Middle frontal gyrus (tissue), 1 donor: ENCODE measurements around the gene RETN.
A peak's percentile ranks its signal among the peaks of the same experiment; 100 is the strongest.

ENCODE experiments used
- DNase-seq: peaks from one replicate; pipeline ENCODE4 v3.0.0-alpha.2; 2015; ENCODE audit warnings: low spot score; ENCODE audit errors: extremely low spot score

The RETN gene

DNA sequence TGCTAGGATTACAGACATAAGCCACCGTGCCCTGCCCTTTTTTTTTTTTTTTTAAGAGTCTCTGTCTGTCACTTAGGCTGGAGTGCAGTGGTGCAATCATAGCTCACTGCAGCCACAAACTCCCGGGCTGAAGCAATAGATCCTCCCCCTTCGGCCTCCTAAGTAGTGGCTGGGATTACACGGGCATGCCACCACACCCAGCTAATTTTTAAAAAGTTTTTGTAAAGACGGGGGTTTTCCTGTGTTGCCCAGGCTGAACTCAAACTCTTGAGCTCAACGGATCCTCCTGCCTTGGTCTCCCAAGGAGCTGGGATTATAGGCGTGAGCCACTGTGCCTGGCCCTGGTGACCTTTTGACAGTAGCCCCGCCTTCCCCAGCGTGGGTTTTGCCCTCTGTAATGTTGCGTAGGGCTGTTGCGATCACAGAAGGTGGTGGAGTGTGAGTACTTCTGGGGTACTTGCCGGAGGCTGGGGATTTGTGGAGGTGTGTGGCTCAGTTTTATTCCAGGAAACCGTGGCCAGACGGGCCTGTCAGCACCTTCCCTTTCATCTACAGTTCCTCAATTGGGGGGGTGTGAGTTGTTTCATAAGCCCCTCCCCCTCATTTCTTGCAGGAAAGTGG, 11.6 kb upstream of the RETN start:
- DNase-seq, result no peak

DNA sequence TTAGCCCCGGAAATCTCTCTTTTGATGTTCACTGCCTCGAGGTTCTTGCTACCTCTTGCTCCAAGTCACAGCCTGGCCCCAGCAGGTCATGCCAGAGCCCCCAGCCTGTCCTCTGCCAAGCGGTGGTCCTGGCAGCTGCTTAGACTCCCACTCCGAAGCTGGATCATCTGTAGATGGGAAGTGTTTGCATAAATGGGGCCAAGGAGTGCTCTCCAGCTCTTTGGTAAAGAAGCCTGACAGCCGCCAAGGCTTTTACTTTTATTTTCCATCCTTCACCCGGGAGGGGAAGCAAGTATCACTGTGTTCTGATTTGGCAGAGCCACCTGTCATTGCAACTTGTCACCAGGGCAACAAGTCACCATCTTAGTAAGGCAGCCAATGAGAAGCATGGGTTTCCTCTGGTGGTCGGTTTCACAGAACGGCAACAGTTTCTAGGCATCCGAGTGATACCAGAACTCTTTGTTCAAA, 10.6 kb upstream of the RETN start:
- DNase-seq, result no peak

DNA sequence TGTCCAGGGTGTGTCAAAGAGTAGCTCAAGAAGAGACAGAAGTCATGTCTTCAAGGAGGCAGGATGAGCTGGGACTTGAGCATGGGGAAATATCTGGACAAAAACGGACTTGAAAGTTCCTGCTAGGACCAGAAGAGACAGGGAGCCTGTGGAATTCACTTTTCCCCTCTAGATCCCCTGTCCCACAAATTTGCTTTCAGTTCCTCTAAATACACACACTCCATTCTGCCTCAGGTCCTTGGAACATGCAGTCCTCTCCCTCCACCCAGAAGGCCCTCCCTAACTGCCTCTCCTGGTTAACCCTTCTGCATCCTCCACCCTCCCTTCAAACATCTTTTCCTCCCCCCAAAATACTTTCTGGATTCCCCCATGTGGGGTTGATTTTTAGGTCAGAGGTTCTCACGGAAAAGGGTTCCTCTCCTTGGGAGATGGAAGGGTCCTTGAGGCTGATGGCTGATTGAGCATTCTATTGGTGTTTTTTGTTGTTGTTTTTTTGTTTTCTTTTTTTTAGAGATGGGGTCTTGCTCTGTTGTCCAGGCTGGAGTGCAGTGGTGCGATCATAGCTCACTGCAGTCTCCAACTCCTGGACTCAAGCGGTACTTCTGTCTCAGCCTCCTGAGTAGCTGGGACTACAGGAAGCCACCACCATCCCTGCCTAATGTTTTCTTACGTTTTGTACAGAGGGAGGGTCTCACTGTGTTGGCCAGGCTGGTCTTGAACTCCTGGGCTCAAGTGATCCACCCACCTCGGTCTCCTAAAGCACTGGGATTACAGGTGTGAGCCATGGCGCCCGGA, 6.9 kb upstream of the RETN start:
- no peak for DNase-seq

DNA sequence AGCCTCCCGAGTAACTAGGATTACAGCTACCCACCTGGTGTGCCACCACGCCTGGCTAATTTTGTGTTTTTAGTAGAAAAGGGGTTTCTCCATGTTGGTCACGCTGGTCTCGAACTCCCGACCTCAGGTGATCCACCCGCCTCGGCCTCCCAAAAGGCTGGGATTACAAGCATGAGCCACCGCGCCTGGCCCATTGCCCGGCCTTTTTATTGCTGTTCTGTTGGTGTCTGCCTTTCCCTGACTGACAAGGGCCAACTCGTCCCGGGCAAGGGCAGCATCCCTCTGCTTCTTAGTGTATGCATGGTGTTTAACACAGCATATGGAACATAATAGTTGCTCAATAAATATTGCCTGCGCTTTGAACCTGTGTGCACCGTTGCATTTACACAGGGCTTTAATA, 6.2 kb upstream of the RETN start:
- no peak for DNase-seq

DNA sequence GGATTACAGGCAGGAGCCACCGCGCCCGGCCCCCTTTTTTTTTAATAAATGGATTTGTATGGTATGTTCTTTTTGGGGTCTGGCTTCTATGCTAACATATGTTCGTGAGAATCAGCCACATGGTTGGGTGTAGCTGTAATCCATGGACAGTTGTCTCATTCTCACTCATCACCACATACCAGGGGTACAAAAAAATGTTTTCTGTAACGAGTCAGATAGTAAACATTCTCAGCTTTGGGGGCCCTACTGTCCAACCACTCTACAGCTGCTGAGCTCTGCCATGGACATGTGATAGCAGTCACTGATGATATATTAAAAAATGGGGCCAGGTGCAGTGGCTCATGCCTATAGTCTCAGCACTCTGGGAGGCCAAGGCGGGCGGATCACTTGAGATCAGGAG, 5.1 kb upstream of the RETN start:
- DNase-seq, result no peak

DNA sequence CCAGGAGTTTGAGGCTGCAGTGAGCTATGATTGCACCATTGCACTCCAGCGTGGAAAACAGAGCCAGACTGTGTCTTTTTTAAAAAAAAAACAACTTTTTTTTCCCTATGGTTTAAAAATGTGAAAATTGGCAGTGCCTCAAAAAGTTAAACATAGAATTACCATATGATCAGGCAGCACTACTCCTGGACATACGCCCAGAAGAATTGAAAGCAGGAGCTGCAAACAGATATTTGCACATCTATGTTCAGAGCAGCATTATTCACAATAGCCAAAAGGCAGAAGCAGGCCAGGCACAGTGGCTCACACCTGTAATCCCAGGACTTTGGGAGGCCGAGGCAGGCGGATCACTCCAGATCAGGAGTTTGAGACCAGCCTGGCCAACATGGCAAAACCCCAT, 3.8 kb upstream of the RETN start:
- peak; percentile 44 for DNase-seq

DNA sequence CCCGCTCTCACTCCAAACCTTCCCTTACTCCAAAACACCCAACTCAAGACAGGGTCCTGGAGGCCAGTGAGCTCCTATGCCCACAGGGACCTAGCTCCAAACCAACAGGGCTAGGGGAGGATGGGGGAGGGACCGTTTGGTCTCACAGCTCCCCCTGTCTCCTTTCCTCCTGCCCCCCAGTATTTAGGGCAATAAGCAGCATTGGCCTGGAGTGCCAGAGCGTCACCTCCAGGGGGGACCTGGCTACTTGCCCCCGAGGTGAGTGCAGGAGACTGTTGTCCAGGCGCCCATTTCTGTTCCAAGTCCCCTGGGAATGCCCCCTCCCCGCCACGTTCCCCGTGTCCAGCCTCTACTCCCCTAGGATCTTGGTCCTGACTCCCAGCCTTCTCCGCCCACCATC, 792 bp downstream of the RETN start:
- DNase-seq, result no peak

DNA sequence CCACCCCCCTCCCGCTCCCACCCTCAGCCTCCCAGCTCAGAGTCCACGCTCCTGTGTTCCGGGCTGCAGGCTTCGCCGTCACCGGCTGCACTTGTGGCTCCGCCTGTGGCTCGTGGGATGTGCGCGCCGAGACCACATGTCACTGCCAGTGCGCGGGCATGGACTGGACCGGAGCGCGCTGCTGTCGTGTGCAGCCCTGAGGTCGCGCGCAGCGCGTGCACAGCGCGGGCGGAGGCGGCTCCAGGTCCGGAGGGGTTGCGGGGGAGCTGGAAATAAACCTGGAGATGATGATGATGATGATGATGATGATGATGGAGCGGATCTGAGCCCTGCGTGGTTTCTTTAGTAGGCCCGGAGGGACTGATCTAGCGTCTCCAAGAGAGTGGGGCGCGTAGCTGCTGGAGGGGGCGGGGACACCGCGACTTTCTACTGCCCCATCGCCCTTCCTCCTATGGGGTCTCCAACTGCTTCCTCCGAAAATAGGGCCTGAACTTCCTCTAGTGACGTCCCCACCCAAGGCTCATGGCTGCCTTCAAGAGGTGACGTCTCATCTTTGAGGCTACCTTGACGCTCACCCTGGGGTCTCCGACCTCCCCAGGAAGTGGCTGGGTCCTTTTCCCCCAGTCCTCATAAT, 1.4 kb downstream of the RETN start:
- DNase-seq, result no peak

DNA sequence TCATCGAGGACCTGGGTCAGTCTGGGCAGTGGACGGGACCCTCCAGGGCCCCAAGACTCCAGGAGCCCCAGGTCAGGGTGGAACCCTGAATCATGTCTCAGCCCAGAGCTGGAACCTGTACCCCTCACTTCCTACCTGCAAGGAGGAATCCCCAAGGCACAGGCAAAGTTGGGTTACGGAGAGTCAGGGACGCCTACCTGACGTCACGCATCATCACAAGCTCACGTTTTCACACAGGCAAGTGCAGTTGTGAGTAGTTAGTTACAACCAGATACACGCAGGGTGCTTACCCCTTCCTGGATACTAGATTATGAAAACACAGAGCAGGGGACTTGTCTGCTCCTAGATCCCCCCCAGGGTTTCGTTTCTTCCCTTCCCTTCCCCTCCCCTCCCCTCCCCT, 1.9 kb downstream of the RETN start:
- no peak for DNase-seq

DNA sequence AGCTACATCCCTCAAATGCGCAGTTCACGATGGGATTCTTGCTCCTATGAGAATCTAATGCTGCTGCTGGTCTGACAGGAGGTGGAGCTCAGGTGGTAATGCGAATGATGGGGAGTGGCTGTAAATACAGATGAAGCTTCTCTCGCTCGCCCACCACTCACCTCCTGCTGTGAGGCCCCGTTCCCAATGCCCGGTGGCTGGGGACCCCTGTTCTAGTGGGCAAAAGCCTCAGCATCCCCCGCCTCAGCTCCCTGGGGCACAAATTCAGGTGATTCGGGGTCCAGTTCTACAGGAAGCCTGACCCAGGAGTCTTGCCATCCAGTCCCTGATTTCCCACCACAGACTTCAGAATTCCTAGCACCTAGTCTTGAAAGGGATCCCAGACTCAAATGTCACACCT, 3.7 kb downstream of the RETN start:
- no peak for DNase-seq

DNA sequence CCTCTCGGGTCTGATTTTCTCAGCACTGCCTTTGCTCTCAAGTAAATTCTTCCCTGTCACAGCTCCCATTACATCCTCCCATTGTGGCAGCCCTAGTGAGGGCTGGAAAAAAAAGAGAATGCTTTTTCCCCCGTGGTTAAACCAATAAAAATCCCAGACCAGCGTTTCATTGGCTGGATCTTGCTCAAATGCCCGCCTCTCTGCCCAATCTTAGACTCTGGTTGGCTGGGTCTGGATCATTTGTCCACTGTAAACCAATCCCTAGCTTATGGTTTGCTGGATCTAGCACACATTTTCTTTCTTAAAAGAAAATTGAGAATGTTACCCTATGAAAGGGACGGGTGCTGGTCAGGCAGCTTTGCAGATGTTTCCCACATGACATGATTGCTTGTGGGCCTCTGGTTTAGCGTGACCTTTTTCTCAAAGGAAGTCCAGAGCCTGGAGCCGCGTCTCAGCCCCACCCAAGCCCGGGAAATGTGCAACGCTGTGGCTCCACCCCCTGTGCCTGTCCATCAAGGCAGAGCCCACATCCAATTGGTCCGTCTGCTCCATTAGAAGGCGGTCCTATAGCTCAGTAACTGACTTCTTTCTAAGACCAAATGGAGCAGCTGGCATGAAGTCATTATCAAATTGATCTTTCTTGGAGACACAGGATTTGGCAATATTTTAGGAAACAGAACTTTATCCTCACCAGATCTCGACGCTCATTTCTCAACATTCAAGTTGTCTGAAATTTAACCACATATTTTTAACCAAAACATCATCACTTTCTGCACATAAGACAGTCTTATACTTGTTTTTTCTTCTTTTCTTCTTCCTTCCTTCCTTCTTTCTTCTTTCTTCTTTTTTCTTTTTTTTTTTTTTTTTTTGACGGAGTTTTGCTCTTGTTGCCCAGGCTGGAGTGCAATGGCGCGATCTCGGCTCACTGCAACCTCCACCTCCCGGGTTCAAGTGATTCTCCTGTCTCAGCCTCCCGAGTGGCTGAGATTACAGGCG, 5.5 kb downstream of the RETN start:
- no peak for DNase-seq

DNA sequence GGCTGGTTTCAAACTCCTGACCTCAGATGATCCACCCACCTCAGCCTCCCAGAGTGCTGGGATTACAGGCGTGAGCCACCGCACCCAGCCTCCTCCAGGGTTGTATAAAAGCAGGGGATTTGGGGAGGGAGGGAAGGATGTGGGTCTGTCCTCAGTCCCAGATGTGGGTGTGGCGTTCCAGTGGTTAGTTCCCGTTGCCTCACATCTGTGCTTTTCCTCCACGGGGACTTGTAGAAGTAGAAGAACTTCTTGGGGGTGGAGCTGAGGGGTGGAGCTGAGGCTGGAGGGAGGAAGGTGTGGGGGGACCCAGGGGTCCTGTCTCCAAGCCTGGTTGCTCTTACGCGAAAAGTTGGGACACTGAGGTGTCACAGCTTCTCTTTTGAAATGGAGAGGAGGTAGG, 7.5 kb downstream of the RETN start:
- no peak for DNase-seq

DNA sequence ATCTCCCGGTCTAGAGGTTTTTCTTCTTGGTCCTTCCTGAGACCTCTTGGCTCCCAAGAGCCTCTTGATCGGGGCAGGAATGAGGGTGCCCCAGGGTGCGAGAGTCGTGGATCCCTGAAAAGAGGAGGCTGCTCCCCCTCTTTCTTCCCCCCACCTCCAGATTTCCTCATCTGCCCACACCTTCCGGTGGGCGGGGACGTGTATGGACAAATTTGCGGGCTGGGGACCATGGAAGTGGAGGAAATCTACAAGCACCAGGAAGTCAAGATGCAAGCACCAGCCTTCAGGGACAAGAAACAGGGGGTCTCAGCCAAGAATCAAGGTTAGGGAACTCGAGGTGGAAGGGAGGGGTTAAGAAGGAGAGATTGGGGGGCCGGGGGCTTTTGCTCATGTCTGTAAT, 8.0 kb downstream of the RETN start, which contains the start of gene MCEMP1:
TSS of gene MCEMP1 (plus strand) at position 237 of the 400 bp plus-strand sequence. CDS start at position 268, 31 bp downstream.
- DNase-seq, result no peak

DNA sequence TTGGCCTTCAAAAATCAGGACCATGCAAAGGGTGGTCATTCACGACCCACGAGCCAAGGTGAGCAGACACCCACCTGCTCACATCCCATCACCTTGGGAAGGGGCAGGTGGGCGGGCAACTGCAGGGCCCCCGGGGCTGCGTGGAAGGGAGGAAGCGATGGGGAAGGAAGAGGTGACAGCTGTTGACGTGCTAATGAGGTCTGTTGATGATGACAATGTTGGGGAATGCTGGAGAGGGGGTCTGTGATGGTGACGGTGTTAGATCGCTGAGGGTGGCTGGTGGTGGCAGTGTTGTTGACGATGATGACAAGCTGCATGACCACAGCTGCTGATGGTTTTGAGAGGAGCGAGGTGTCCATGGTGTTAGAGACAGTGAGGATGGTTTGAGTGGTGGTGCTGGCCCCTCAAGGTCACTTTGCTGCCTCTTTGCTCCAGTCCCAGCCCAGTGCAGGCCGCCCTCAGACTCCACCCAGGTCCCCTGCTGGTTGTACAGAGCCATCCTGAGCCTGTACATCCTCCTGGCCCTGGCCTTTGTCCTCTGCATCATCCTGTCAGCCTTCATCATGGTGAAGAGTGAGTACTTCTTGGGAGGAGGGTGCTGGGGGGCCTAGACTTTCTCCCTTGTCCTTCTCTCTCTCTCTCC, 8.9 kb downstream of the RETN start:
- no peak for DNase-seq

DNA sequence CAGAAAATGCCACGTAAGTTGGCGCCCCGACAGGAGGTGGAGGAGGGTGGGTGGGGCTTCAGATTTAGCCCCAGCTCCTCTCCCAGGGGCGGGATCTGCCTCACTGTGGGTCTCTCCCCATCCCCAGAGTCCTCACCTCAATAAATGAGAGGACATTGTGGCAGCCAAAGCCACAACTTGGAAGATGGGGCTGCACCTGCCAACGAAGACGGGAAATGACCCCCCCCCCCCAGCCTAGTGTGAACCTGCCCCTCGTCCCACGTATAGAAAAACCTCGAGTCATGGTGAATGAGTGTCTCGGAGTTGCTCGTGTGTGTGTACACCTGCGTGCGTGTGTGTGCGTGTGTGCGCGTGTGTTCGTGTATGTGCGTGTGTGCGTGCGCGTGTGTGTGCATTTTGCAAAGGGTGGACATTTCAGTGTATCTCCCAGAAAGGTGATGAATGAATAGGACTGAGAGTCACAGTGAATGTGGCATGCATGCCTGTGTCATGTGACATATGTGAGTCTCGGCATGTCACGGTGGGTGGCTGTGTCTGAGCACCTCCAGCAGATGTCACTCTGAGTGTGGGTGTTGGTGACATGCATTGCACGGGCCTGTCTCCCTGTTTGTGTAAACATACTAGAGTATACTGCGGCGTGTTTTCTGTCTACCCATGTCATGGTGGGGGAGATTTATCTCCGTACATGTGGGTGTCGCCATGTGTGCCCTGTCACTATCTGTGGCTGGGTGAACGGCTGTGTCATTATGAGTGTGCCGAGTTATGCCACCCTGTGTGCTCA, 10.3 kb downstream of the RETN start:
- no peak for DNase-seq

DNA sequence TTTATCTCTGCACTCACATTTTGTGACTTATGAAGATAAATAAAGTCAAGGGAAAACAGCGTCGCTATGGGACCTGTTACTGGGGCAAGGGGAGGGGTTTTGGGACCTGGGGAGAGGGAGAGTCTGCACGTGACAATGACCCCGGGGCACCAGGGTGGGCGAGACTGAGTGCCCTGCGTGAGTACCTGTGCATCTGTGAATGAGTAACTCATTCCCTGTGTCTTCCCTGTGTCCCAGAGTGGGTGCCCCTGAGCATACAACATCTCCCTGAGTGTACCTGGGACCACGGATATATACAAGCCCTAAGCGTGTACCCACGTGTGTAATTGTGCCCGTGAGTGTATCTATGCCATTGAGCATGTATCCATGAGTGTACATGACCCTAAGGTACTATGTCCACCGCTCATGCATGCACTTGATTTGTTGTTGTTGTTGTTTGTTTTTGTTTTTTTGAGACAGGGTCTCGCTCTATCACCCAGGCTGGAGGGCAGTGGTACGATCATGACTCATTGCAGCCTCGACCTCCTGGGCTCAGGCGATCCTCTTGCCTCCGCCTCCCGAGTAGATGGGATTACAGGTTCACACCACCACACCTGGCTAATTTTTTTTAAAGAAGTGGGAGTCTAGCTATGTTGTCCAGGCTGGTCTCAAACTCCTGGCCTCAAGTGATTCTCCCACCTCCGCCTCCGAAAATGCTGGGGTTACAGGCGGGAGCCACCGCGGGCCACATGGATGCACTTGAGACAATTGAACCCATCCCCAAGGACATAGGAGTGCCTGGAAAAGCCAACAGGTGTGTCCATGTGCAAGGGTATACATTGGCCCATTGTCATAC, 11.1 kb downstream of the RETN start:
- no peak for DNase-seq

DNA sequence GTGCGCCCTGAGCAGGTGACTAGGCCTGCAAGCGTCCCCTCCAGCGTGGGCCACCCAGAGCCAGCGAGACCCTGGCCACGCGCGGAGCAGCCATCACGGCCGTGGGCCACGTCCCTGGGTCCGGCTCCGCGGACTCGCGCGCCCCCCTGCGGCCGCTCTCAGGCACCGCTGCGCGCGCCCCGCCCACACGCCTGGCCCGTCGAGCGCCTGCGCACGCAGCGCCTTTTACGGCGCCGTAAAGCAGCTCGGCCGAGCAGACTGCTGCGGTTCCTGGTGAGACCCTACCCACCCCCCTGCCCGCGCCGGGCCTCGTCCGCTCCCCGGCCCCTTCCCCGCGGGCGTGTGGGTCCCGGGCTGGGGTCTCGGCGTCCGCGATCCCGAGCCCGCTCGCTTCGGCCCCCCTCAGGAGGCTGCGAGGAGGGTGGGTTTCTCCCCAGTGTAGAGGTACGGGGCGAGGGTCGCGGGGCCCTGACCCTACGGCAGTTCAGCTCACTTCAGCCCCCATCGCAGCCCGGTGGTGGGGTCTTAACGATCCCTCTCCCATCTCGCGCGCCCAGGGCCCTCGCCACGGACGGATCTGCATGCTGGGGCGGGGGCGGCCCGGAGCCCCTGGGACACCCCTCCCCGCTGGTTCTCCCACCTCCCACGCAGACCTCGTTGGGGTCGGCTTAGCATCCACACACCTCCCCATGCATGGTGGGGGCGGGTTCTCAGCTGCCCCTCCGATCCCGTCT, 11.9 kb downstream of the RETN start, which contains the start of gene TRAPPC5:
TSS of gene TRAPPC5 (plus strand) at position 228 of the 734 bp plus-strand sequence. CDS start 1,421 bp downstream, outside the sequence.
- peak; percentile 83 for DNase-seq
